Globus pallidus (tissue), 1 donor: ENCODE data around the gene NDUFAB1.
A peak's percentile ranks its signal among the peaks of the same experiment; 100 is the strongest.
"Not testable (repeated sequence)": the region's sequence is repeated elsewhere in the genome, so short reads cannot be mapped to it uniquely, and the experiment has no call there.

Experiments used
- DNase-seq: peaks from one replicate; pipeline ENCODE4 v3.0.0-alpha.2; 2015; ENCODE audit warnings: low spot score

NDUFAB1 gene

GRCh38 chr16:23584186-23585076 is 11.7 kb downstream of the NDUFAB1 start:
- no peak for DNase-seq

GRCh38 chr16:23583271-23583670 is 12.8 kb downstream of the NDUFAB1 start:
- not testable (repeated sequence) for DNase-seq

- DNase-seq: no peak
Measured at GRCh38 chr16:23581764-23582163, 14.4 kb downstream of the NDUFAB1 start.

GRCh38 chr16:23580391-23580790 is 15.7 kb downstream of the NDUFAB1 start:
- no peak for DNase-seq

GRCh38 chr16:23579371-23579770 is 16.7 kb downstream of the NDUFAB1 start:
- no peak for DNase-seq

GRCh38 chr16:23578101-23578830 is 17.9 kb downstream of the NDUFAB1 start:
- DNase-seq: peak; percentile 47

GRCh38 chr16:23577493-23577892 is 18.6 kb downstream of the NDUFAB1 start:
- no peak for DNase-seq

GRCh38 chr16:23575834-23576233 is 20.3 kb downstream of the NDUFAB1 start:
- no peak for DNase-seq

GRCh38 chr16:23573817-23574216 is 22.3 kb downstream of the NDUFAB1 start:
- no peak for DNase-seq

GRCh38 chr16:23572394-23572793 is 23.7 kb downstream of the NDUFAB1 start:
- DNase-seq: no peak

- no peak for DNase-seq
Measured at GRCh38 chr16:23571895-23572294, 24.2 kb downstream of the NDUFAB1 start.

GRCh38 chr16:23570992-23571632 is 25.0 kb downstream of the NDUFAB1 start:
- peak; percentile 34 for DNase-seq

- no peak for DNase-seq
Measured at GRCh38 chr16:23567602-23568001, 28.5 kb downstream of the NDUFAB1 start.

- no peak for DNase-seq
Measured at GRCh38 chr16:23566724-23567123, 29.4 kb downstream of the NDUFAB1 start.

- no peak for DNase-seq
Measured at GRCh38 chr16:23564575-23565363, 31.3 kb downstream of the NDUFAB1 start.

GRCh38 chr16:23563186-23563585 is 32.9 kb downstream of the NDUFAB1 start:
- DNase-seq: no peak

GRCh38 chr16:23562505-23562904 is 33.6 kb downstream of the NDUFAB1 start:
- DNase-seq: no peak

- no peak for DNase-seq
Measured at GRCh38 chr16:23561586-23561985, 34.5 kb downstream of the NDUFAB1 start.

GRCh38 chr16:23557779-23558702 is 38.1 kb downstream of the NDUFAB1 start:
- no peak for DNase-seq

- DNase-seq: peak; percentile 98
Measured at GRCh38 chr16:23556881-23557778, 39.0 kb downstream of the NDUFAB1 start, which contains the start of the genes EARS2 and UBFD1. EARS2 (minus strand) TSS chr16:23557350; CDS start chr16:23557343, 7 bp downstream. UBFD1 (plus strand) TSS chr16:23557727; CDS start chr16:23557743, 16 bp downstream.
